ENCODE measurements around the gene STYK1.
"Not testable (repeated sequence)": the region's sequence is repeated elsewhere in the genome, so short reads cannot be mapped to it uniquely, and the experiment has no call there.

Gene STYK1

DNA sequence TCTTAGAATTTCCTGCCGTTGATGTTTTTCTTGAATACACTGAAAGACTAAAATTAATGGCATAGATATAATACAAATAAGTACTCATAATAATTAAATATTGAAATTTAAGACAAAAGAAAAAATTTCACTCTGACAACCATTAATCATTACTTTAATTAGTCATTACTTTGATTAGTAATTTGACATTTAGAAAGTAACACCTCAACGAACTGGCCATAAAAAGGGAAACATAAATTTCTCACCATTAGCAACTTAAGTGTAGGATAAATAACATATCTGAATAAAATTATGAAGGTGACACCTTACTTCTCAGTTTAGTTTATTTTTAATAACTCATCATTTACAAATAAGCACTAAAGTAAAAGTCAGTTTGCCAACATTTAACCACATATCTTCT lies 78.0 kb downstream of the STYK1 start:
- Histone ChIP-seq H3K9ac (ENCODE audit: low read depth, low read length) (no peak overlapping the region), H3K4me3 (ENCODE audit: low read length) (no peak overlapping the region), H3K4me1 (ENCODE audit: insufficient read depth, low read length) (no peaks in the 10 kb centered on the region), H3K9me3 (ENCODE audit: insufficient read depth, low read depth, low read length) (no peaks in the 10 kb centered on the region), H3K27me3 (ENCODE audit: insufficient read depth, low read length) (no peaks in the 10 kb centered on the region), H3K36me3 (ENCODE audit: insufficient read depth, low read depth, low read length) (peaks cover 48% of the 10 kb centered on the region), H3K27ac (ENCODE audit: low read length) (no peak overlapping the region)

DNA sequence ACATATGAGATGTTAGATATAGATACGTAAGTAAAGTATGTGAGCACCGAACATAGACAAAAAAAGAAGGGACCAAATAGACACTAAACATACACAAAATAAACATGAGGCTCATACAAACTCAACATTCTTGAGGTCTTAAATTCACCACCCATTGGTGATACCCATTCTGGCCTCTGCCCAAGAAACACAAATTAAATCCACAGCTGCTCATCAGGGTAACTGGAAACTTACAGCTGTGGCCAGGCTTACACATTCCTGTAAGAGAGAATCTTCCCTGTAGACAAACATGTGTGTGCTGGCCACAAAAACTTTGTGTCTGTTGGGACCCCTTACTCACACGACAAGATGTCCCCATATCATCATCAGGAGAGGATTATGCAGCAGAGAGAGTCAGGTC lies 82.9 kb downstream of the STYK1 start:
- no peaks in the 10 kb centered on the region for H3K27me3 ChIP-seq (ENCODE audit: insufficient read depth, low read length)
- no peak overlapping the region for H3K9ac ChIP-seq (ENCODE audit: low read depth, low read length)
- no peaks in the 10 kb centered on the region for H3K9me3 ChIP-seq (ENCODE audit: insufficient read depth, low read depth, low read length)
- H3K4me1 ChIP-seq (ENCODE audit: insufficient read depth, low read length): no peaks in the 10 kb centered on the region
- no peak overlapping the region for H3K4me3 ChIP-seq (ENCODE audit: low read length)
- peaks cover 46% of the 10 kb centered on the region; the same call in 1 of the 2 replicates for H3K36me3 ChIP-seq (ENCODE audit: insufficient read depth, low read depth, low read length)
- no peak overlapping the region for H3K27ac ChIP-seq (ENCODE audit: low read length)

DNA sequence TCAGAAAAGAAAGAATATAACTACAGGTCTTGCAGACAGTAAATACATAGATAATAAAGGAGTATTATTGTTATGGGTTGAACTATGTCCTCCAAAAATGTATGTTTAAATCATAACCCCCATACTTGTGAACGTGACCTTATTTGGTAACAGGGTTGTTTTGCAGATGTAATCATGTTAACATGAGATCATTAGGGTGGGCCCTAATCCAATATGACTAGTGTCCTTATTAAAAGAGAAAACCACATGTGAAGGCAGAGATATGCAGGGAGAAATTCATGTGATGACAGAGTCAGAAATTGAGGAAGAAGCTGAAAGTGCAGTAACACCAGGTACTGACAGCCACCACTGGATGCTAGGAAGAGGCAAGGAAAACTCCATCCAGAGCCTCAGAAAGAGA lies 89.4 kb downstream of the STYK1 start:
- no peak overlapping the region for H3K27ac ChIP-seq (ENCODE audit: low read length)
- no peaks in the 10 kb centered on the region for H3K4me1 ChIP-seq (ENCODE audit: insufficient read depth, low read length)
- peaks cover 31% of the 10 kb centered on the region for H3K36me3 ChIP-seq (ENCODE audit: insufficient read depth, low read depth, low read length)
- H3K9ac ChIP-seq (ENCODE audit: low read depth, low read length): no peak overlapping the region
- peaks cover 8% of the 10 kb centered on the region; the same call in 1 of the 2 replicates for H3K9me3 ChIP-seq (ENCODE audit: insufficient read depth, low read depth, low read length)
- H3K4me3 ChIP-seq (ENCODE audit: low read length): no peak overlapping the region
- no peaks in the 10 kb centered on the region for H3K27me3 ChIP-seq (ENCODE audit: insufficient read depth, low read length)

- Histone ChIP-seq H3K9ac (ENCODE audit: low read depth, low read length) (no peak overlapping the region), H3K36me3 (ENCODE audit: insufficient read depth, low read depth, low read length) (peaks cover 16% of the 10 kb centered on the region), H3K9me3 (ENCODE audit: insufficient read depth, low read depth, low read length) (peaks cover 8% of the 10 kb centered on the region; the same call in 1 of the 2 replicates), H3K4me1 (ENCODE audit: insufficient read depth, low read length) (no peaks in the 10 kb centered on the region), H3K27ac (ENCODE audit: low read length) (no peak overlapping the region), H3K27me3 (ENCODE audit: insufficient read depth, low read length) (no peaks in the 10 kb centered on the region), H3K4me3 (ENCODE audit: low read length) (no peak overlapping the region)
These were observed 91.1 kb downstream of the STYK1 start for GRCh38 chr12:10582704-10583103.

DNA sequence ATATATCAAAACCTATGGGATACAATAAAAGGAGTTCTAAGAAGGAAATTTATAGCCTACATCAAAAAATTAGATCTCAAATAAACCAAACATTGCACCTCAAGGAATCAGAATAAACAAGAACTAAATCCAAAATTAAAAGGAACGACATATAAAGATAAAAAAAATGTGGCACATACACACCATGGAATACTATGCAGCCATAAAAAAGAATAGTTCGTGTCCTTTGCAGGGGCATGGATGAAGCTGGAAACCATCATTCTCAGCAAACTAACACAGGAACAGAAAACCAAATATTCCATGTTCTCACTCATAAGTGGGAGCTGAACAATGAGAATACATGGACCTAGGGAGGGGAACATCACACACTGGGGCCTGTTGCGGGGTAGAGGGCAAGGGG lies 91.7 kb downstream of the STYK1 start:
- not testable (repeated sequence) for H3K27ac ChIP-seq (ENCODE audit: low read length); H3K4me3 ChIP-seq (ENCODE audit: low read length); H3K27me3 ChIP-seq (ENCODE audit: insufficient read depth, low read length); H3K9ac ChIP-seq (ENCODE audit: low read depth, low read length); H3K4me1 ChIP-seq (ENCODE audit: insufficient read depth, low read length); H3K9me3 ChIP-seq (ENCODE audit: insufficient read depth, low read depth, low read length)
- peaks cover 16% of the 10 kb centered on the region for H3K36me3 ChIP-seq (ENCODE audit: insufficient read depth, low read depth, low read length)

GRCh38 chr12:10574307-10574706 lies 99.5 kb downstream of the STYK1 start:
- H3K9ac ChIP-seq (ENCODE audit: low read depth, low read length): no peak overlapping the region
- H3K27me3 ChIP-seq (ENCODE audit: insufficient read depth, low read length): no peaks in the 10 kb centered on the region

GRCh38 chr12:10572021-10572490 lies 101.8 kb downstream of the STYK1 start:
- not testable (repeated sequence) for H3K9ac ChIP-seq (ENCODE audit: low read depth, low read length); H3K27me3 ChIP-seq (ENCODE audit: insufficient read depth, low read length); H3K27ac ChIP-seq (ENCODE audit: low read length)

More at GRCh38 chr12:10574307-10574706, 99.5 kb downstream of the STYK1 start:
- Histone ChIP-seq H3K4me1 (ENCODE audit: insufficient read depth, low read length) (peaks cover 8% of the 10 kb centered on the region), H3K27ac (ENCODE audit: low read length) (no peak overlapping the region), H3K36me3 (ENCODE audit: insufficient read depth, low read depth, low read length) (no peaks in the 10 kb centered on the region), H3K9me3 (ENCODE audit: insufficient read depth, low read depth, low read length) (no peaks in the 10 kb centered on the region), H3K4me3 (ENCODE audit: low read length) (no peak overlapping the region)

GRCh38 chr12:10571141-10571540 lies 102.7 kb downstream of the STYK1 start:
- peaks cover 5% of the 10 kb centered on the region for H3K4me1 ChIP-seq (ENCODE audit: insufficient read depth, low read length)
- H3K9me3 ChIP-seq (ENCODE audit: insufficient read depth, low read depth, low read length): no peaks in the 10 kb centered on the region
- H3K9ac ChIP-seq (ENCODE audit: low read depth, low read length): no peak overlapping the region
- no peaks in the 10 kb centered on the region for H3K36me3 ChIP-seq (ENCODE audit: insufficient read depth, low read depth, low read length)
- H3K27me3 ChIP-seq (ENCODE audit: insufficient read depth, low read length): no peaks in the 10 kb centered on the region
- no peak overlapping the region for H3K4me3 ChIP-seq (ENCODE audit: low read length)
- H3K27ac ChIP-seq (ENCODE audit: low read length): no peak overlapping the region

More at GRCh38 chr12:10572021-10572490, 101.8 kb downstream of the STYK1 start:
- H3K4me3 ChIP-seq (ENCODE audit: low read length); H3K4me1 ChIP-seq (ENCODE audit: insufficient read depth, low read length); H3K36me3 ChIP-seq (ENCODE audit: insufficient read depth, low read depth, low read length); H3K9me3 ChIP-seq (ENCODE audit: insufficient read depth, low read depth, low read length): not testable (repeated sequence)
